ENCODE data around the gene SLC6A3.

SLC6A3 gene

DNA sequence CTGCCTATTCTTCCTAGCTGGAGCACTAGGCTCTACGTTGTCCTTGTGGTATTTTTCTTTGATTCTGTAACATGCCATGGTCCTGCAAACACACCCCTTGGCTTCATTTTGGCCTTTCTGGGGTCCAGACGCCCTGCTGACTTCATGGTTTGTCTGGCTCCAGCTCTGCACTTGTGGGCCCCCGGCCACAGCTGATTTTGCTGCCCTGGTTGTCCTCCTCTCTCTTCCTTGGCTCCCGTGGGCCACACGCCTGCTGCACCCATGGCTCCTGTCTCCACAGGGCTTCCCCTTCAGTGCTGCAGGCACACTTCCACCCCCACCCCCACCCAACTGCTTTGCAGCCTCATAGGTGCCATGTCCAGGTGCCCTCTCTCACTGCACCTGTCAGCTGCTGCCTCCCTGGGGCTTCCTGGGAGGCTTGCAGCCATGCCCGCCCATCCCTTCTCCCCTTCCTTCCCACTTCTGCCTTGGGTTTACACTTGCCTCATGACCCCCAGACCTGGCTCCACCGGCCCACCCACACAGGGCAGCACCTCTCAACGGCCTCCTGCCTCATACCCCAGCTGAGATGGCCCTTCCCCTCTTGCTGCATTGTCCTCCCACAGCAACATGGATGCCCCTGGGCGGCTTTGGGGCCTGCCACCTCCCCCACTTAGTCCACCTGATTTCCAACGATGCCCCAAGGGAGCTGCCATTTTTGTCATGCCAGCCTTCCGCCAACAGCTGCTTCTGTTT is 25.6 kb downstream of the SLC6A3 start:
- no peak for DNase-seq

DNA sequence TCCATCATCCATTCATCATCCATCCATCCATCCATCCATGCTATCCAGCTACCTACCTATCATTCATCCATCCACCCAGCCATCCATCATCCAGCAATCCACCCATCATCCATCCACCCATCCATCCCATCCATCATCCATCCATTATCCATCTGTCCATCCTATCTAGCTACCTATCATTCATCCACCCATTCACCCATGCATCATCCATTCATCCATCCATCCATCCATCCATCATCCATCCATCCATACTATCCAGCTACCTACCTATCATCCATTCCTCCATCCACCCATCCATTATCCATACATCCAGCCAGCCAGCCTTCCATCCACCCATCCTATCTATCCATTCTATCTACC is 26.3 kb downstream of the SLC6A3 start:
- no peak for DNase-seq

DNA sequence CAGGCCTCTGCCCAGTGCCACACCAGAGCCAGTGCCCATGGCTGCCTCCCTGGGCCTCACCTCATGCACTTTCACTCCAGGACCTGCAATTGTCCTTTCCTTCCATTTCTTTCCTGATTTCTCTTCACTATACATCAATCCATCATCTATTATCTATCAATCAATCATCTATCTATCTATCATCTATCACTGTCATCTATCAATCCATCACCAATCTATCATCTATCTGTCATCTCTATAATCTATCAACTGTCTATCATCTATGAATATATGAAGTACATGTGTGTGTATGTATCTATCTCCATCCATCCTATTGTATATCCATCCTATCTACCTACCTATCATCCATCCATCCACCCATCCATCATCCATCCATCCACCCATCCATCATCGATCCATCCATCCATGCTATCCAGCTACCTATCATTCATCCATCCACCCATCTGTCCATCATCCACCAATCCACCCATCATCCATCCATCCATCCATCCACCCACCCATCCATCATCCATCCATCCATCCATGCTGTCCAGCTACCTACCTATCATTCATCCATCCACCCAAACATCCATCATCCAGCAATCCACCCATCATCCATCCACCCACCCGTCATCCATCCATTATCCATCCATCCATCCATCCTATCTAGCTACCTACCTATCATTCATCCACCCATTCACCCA is 26.9 kb downstream of the SLC6A3 start:
- no peak for DNase-seq

DNA sequence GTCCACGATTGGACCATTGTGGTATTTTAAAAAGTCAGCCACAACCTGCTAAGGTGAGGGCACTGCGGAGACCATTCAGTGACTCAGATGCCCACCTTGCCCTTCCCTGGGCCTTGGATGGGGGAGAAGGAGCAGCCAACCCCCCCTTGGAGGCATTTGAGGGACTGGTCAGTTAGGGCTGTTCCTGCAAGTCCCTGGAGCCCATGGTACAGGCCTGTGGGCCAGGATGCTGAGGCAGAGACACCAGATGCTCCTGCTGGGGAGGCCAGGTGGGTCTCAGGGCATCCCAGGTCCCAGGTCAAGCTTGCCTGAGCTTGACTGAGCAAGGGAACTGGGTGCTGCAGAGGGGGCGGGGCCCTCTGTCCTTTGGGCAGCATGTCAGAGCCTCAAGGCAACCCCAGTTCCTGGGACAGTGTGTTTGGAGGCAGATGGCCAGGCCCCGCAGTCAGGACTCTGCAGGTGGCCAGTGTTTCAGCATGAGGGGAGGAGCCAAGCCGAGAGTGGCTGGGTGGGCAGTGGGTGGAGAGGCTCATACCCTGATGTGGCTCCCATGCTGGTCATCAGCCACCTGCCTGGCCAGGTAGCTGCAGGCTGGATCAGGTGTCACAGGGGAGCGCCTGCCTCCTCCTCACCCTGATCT is 27.5 kb downstream of the SLC6A3 start:
- no peak for DNase-seq

DNA sequence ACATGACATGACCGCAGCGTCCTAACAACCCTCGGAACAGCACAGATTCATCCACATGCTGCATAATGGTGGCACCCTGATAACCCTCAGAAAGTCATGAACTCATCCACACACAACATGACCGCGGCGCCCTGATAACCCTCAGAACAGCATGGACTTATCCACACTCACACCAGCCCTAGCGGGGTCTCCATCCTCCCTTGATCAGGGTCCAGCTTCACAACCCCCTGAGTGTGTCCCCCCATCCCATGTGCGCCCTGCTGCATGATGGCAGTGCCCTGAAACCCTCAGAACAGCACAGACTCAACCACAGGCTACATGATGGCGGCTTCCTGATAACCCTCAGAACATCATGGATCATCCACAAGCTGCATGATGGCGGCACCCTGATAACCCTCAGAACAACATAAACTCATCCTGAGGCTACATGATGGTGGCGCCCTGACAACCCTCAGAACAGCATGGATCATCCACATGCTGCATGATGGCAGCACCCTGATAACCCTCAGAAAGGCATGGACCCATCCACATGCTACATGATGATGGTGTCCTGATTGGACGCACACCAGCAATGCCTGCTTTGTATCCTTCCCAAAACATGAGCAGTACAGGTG is 28.3 kb downstream of the SLC6A3 start:
- no peak for DNase-seq

DNA sequence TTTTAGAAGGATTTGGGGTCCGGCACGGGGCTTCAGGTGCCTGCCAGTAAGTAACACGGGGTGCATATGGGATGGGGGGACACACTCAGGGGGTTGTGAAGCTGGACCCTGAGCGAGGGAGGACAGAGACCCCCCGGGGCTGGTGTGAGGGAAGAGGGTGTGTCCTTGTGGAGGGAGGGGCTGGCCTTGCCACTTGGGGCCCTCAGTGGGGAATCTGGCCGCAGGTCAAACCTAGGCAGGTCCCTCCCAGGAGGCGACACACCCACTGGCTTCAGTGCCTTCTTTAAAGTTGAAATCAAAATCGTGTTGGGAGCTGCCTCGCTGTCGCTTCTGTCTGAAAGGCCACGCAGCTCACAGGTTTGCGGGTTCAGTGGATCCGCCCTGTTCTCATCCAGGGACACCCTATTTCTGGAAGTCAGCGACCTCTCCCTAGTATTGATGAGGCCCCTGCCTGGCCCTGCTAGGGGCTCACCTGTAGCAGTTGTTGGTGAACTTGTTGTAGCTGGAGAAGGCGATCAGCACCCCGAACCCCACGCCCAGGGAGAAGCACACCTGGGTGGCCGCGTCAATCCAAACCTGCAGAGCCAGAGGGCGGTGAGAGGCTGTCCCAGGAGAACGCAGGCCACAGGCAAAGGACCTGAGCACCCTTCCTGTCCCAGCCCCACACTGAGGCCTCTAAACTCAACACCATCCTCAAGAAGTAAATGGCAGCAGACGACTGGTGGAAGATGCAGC is 29.4 kb downstream of the SLC6A3 start:
- no peak for DNase-seq

DNA sequence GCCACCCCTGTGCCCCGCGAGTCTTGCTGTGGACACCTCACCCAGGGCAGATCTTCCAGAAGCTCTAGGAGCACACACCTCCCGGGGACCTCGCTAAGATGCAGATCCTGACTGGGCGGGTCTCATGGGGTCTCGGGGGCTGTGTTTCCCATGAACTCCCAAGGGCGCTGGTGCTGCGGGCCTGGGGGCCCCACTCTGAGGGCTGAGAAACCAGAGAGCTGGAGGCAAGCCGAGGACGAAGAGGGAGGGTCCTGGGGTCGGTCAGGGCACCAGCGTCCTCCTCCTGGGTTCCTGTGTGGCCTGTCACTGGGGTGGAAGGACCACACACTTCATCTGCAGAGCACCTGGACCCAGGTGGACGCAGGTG is 30.2 kb downstream of the SLC6A3 start:
- no peak for DNase-seq

DNA sequence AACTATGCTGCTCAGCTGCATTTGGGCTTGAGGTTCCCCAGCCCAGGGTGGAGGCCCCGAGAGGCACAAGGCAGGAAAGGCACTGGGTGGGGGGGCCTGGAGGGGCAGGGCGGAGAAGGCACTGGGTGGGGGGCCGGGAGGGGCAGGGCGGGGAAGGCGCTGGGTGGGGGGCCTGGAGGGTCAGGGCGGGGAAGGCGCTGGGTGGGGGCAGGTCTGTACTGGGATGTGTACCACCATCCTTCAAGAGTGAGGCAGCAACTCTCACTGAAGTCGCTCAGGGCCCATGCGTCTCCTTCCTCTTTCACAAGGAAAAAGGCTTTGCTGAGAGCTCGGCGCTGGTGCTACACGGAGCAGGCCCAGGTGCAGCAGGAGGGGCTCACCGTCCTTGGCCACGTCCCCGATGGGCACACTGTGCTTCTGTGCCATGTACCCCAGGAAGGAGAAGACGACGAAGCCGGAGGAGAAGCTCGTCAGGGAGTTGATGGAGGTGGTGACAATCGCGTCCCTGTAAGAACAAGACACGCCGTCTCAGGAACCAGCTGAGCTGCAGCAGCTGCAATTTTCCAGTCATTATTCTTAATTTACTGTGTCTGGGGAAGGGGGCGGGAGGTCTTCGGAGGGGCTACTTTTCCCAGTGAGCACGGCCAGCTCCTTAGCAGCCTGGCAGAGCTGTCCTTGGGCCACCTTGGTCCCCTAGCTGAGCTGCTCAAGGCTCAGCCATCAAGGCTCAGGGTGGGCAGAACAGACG is 30.8 kb downstream of the SLC6A3 start:
- DNase-seq, result no peak

DNA sequence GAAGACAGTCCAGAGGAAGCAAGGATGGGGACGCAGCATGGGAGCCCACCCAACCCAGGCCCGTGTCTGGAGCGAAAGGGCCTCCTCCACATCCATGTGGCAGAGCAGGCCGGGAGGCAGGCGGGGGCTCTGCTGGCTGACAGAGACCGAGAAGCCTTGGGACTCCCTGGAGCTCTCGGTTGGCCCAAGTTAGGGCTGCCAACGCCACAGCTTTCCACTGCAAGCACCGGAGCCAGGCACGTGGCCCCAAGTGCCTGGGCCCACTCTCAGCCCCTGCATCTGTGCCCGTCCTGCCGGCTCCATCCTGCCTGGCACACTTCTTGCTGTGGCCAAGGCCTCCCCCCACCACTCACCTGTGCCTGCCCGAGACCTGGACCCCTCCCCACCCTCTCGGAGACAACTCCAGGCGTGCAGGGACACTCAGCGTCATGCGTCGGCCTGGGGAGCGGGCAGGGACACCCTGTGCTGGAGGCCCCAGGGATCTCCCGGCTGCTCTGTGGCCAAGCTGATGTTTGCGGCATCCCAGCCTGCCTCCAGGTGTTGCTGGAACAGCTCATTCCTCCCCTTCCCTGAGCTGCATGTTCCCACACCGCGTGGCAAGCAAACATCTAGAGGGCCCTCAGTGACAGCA is 31.5 kb downstream of the SLC6A3 start:
- no peak for DNase-seq

DNA sequence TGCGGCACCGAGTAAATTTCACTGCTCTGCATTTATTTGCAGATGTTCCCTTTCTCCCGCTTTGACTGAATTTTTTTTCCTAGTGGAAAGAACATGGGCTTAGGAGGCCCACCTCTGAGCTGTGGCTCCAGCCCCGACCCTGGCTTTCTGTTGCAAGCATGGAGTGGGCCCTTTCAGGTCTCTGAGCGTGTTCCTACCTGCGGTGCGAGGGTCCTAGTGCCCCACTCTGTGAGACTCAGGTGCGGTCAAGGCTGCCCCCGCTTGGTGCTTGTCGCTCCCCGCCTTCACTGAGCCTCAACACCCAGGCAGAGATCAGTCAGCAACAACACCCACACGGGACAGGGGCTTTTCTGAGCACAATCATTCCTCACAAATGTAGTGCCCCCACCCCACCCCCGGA is 32.0 kb downstream of the SLC6A3 start:
- DNase-seq, result no peak

DNA sequence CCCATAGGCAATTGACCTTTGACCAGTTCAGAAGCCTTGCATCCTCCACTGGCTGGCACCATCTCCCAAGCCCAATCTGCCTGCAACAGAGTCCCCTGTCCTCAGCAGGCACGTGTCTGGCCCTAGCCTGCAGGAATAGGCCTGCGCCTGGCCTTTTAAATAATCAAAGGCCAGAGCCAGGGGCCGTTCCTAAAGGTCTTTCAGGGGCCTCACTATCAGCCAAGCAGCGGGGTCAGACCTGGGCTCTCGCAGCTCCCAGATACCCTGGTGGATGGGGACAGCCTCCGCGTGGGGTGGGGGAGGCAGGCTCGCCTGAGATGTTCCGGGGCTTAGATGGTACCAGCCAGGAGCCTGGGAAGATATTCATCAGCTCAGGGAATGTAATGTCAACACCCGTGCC is 32.6 kb downstream of the SLC6A3 start:
- no peak for DNase-seq

DNA sequence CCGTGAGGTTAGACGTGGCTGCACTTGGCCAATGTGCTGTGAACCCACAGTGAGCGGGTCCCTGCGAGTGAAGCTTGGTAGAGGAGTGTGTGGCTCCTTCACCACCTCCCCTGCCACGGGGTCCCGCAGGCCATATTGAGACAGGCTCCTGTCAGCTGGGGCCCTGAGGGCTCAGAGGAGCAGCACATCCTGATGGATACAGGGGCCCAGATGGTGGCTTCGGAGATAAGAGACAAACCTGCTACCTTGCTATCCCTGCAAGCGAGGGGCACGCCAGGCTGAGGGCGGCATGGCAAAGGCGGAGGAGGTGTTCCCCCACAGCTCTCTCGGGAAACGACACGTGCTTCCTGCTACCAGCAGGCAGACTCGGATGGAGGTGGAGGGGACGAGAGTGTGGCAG is 33.1 kb downstream of the SLC6A3 start:
- no peak for DNase-seq

DNA sequence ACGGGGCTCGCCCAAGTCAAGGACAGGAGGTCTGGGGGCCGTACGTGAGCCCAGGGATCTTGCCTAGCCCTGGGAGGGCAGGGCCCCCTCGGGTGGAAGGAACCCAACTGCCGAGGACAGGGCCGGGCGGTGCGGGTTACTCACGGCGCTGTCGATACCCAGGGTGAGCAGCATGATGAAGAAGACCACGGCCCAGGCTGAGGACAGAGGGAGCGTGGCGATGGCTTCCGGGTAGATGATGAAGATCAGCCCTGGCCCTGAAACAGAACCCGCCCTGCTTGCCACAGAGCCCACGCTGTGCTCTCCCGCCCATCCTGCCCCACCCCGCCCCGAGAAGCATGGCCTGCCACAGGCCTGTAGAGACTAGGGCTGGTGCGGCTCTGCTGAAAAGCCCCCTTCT is 34.1 kb downstream of the SLC6A3 start:
- no peak for DNase-seq

DNA sequence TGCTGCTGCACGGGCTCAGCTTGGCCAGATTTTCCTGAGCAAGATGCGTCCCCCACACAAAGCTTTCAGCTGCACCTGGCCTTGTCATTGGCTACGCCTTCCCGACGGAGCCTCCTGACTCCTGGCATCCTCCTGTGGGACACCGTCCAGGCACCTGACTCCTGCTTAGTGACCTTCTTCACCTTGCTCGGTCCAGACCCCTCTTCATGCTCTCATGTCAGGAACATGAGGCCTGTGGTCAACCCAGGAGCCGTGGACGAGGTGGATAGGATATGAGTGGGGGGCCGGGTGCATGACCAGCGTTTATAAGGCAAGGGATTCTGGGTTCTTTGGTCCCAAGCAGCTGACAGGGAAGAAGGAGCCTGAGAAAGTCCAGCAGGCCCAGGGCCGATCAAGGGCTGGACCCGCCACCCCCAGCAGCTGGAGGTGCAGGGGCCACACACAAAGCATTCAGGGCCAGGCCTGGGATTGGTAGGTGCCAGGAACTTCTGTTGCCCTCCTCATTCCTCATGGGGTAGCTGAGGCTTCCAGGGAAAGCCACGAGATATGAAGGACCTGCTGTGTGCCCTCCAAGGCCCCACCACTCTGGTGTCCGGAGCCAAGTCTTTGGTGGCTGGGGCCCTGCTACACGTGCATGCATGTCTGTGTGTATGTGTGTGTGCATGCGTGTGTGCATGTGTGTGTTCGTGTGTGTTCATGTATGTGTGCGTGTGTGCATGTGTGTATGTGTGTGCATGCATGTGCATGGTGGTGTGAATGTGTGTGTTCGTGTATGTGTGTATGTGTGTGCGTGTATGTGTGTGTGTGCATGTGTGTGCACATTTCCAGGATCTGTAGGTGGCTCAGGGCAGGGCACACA is 34.9 kb downstream of the SLC6A3 start:
- no peak for DNase-seq

DNA sequence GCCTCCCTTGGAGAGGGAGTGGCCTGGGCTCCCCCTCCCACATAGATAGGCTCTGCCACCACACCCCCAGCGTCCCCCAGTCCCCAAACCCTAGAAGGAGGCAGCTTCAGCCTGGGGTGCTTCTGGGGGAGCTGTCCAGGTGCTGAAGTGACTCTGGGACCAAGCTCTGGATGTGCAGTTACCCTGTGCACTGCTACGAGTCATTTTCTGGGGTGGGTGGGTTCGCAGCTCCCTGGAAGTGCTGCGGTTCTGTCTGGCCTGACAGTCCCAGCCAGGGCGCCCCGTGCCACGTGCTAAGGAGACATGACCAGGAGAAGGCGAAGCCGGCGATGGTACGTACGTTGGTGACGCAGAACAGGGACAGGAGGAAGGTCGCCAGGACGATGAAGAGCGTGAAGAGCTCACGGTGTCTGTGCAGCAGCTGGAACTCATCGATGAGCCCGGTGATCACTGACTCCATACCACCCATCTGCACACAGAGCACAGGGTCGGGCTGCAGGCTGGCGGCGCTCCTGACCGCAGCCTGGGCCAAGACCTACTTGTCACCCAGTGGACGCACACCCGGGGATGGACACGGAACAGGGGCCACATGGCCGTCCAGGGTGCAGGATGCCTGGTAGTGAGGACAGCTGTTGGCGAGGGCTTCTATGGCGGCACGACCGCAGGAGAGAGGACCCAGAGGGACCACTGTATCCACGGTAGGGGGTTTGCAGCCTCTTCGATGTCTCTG is 35.7 kb downstream of the SLC6A3 start:
- DNase-seq, result no peak

DNA sequence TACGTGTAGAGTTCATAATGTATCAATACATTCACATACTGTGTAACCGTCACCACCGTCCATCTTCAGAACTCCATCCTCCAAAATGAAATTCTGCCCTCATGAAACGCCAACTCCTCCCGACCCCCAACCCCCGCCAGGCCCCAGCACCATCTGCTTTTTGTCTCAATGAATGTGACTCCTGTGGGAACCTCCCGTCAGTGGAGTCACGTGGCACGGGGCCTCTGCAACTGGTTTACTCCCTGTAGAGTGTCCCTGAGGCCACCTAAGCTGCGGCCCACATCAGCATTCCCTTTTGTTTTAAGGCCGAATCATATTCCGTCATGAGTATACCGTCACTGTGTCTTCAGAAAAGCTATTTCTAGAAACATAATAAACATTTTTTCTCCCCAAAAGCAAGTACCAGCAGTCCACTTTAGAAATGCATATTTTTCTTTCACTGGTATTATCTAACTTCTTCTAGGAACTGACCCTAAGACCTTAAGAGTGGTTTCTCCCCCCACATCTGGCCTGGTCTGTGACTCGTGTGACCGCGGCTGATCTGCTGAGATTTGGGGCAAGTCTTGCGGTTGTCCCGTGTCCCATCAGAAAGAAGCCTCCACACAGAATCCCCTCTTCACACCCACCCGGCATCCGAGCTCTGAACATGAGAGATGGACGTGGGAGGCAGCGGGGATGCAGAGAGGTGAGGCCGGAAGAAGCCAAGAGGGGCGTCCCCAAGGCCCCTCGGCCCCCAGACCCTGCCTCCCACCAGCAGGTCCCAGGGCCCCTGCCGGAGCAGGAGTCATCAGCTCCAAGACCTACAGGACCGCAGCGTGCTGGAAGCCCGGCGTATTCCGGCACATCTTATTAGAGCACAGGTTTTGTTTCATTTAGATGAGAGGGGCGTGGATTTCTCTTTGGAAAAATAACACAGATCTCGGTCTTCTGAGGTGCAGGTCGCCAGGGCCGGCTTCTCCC is 38.3 kb downstream of the SLC6A3 start:
- no peak for DNase-seq

DNA sequence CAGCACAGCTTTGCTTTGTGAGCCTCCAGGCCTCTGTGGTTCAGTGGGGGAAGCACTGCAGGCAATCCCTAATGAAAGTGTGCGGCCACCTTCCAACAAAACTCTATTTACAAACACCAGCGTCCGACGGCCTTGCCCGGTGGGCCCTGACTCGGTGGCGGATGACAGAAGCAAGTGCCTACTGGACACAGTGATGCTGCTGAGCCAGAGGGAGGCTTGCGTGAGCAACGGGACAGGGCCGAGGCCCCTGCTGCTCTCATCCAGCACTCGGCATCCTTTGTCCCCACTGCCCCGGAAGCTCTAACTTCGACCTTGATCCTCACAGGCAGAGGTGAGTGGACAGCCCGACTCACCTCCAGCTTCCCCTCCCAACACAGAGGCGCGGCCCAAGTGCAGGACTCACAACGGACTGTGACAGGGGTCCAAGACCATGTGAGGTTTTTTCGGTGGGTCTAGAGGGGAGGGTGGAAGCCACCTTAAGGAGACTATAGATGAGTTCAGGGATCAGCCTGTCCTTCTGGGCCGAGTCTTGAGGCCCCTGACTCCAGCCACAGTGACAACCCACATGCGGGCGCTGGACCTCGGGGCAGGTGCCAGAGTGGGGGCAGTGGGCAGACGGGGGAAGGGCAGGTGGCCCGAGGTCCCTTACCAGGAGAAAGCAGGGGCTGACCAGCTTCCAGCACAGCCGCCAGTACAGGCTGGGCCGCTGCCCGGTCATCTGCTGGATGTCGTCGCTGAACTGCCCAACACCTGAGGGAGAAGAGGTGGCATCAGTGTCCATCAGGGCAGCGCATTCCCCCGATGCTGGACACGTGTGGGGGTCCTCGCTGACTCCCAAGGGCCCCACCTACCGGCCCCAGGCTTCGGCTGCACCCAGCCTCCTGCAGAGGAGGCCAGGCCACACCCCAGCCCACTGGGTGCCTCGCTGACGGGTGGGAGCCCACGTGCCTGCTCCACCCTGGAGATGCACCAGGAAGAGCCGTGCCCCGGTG is 39.4 kb downstream of the SLC6A3 start:
- DNase-seq, result no peak

DNA sequence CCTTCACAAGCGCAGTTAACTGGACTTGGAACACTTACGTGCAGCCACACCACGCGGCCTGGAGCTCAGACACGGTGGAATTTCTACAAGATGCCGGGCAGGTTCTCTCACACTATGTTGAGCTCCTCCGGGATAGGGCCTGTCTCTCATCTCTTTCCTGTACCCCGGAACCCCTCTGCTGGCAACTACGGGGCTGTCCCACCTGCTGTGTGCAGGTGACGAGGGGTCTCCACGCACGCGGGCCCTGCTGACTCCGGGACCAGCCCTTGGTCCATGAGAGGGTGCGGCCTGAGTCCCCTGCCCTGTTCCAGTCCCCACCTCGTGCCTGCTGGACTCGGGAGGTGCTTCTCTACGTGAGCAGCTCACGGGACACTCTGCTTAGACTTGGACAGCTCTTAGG is 40.1 kb downstream of the SLC6A3 start:
- DNase-seq, result no peak

Measured in NCI-H1694 treated with DMSO at 0.1 percent for 48 hours (cell line).